DMS153 treated with DMSO at 0.1 percent for 48 hours (cell line): ENCODE results near the gene PPP2R2C.

Source experiments
- DNase-seq: peaks from one replicate; lab custom pipeline; 2025; ENCODE audit not compliant: unreplicated experiment; lab: John Stamatoyannopoulos, UW

The PPP2R2C gene

GRCh38 chr4:6273661-6273990, 198.8 kb downstream of the PPP2R2C start:
- DNase-seq, result no peak

DNA sequence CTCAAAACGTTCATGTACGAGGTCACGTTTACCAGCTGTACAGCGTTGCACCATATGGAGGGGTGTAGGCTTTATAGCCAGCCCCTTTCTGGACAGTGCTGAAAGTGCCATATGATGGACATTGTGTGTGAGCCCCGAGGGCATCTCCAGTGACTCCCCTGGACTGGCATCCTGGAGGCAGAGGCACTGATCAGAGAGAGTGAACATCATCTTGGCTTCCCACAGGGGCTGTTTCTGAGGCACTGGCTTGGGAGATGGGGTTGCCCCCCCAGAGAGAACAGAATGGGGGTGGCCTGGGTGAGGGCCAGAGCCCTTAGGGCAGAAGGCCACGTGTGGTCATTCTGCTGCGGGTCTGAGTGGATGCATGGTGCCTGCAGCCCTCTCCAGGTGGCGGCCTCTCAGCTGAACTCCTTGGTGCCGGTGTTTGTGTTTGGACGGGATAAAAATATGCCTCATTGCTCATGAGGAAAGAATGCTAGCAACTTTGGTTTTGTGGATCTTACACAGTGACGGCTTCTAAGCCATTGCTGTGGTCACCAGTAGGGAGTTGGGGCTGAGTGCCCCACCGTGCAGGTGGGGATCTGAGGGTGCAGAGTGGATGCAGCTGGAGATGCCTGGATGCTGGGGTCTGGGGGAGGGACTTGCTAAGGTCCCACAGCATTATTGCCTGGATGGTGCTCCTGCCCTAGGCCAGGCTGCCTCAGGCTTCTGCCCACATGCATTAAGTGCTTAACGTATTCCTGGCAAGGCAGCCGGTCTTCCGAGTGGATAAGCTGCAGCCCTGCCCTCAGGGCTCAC, 199.4 kb downstream of the PPP2R2C start:
- no peak for DNase-seq

DNA sequence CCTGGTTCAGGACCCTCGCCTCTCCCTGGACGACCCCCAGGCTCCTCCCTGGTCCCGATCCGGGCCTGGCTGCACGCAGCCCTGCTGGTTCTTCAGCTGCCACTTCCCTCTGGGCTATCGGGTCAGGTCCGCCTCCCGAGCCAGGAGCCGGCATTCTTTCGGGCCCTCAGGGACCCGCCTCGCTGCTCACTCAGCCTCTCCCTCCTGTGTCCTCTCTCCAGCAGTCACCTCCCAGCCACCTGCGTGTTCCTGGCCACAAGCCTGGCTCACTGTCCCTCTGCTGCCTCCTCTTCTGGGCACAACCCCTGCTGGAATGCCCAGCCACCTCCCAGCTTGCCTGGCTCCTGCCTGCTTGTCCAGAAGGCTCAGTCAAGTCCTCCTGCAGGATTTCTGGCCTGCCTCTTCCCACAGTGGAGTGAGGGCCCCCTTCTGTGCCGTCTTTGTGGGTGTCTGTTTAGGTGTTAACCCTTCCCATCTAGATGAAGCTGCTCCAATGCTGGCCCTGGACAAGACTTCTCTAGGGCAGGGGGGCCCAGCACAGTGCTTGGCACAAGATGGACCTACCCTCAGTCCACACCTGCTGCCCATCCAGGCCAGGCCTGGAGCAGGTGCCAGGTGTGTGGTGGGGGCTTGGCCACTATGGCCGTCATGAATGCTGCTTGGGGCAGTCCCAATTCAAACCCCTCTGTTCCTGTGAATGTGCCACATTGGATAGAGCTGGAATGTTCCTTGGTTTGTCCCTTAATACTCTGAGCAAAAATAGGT, 200.5 kb downstream of the PPP2R2C start:
- no peak for DNase-seq

DNA sequence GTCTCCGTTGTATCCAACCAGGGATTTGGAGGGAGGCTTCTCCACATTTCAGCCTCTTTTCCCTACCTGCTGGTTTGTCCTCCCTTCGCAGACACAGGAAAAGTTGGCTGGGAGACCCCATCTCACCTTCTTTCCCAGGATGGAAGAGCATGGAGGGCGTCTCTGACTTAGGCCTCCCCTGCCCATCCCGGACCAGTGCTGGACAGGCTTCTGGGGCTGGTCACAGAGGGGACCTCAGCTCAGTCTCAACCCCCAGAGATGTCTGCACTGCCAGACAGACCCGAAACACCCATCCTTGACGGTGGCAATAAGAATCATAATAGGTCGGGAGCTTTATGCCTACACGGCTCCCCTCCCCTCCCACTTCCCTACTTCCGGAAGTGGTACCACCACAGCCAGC, 201.2 kb downstream of the PPP2R2C start:
- DNase-seq, result no peak

DNA sequence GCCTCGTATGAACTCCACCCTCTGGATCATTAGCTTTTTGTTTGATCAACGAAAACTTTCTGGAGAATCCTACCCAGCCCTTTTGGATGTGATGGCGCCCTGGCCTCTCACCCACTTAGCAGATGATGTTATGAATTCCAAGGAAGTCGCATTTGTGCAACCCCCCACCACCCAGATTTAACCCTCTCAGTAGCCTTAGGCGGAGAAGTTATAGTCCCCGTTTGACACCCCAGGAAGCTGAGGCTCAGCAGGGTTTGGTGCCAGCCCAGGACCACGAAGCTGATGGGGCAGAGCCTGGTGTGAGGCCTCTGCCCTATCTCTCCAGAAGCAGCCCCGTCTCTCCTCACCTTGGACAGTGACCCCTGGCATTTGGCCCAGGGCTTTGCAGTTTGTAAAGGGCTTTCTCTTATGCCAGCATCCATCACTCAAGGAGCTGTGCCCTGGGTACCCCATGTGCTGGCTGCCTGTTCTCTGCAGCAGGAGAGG, 201.7 kb downstream of the PPP2R2C start:
- DNase-seq, result no peak
